HepG2 (cell line): ENCODE measurements around the gene STYXL1. TPM values are rescaled to one million over a fixed set of nuclear protein-coding genes. Genes with fewer than 3 reads are reported as not detected.

Experiments used
- ATAC-seq: fragments of 200-7000 bp; cut with Tn5 transposase; 3 replicates; pipeline ENCODE4 v1.9.1; 2020; ENCODE audit warnings: mild to moderate bottlenecking, moderate library complexity
- BruUV-seq: library from RNA; stranded (reverse); fragments of 400-500 nt; replicated peaks from 2 replicates; lab custom pipeline; 2021; lab: Mats Ljungman, UMichigan
- CTCF ChIA-PET: fragments of 300-600 bp; formaldehyde crosslinking; extraction: SDS; loops from one replicate; lab custom pipeline; 2021; ENCODE audit warnings: low total read pairs, inconsistent platforms, low intra/inter-chr PET ratio; lab: Yijun Ruan, JAX
- POLR2A ChIA-PET: fragments of 350-600 bp; sonication (Branson Sonifier 250); formaldehyde crosslinking; loops from one replicate; lab custom pipeline; 2020; ENCODE audit warnings: antibody characterized with exemption, inconsistent platforms; lab: Yijun Ruan, JAX
- DNase-seq: peaks from one replicate; pipeline ENCODE4 v3.0.0-alpha.2; 2015; ENCODE audit warnings: low spot score
- FAIRE-seq: peaks from 3 replicates; lab custom pipeline; 2011; peaks lifted over from hg19 to GRCh38; lab: Jason Lieb, UNC
- H2AFZ ChIP-seq: one replicate; pipeline ENCODE4 v1.6.1; 2011; ENCODE audit warnings: low read length, inconsistent platforms
- H3K27ac ChIP-seq: fragments of 300-600 bp; 3 replicates; pipeline ENCODE4 v1.8.0; 2011; ENCODE audit warnings: mixed run types, mild to moderate bottlenecking, mixed read lengths, low read length, inconsistent platforms; ENCODE audit not compliant: insufficient read depth; ENCODE audit errors: extremely low read length
- H3K27me3 ChIP-seq, 2 experiments: fragments of 200-600 bp in 1 of 2; 2 replicates in 1 of 2; 3 replicates in 1 of 2; pipeline versions ENCODE4 v1.6.0 to v1.8.0; 2011; ENCODE audit warnings: low read length in 2 of 2, mild to moderate bottlenecking in 2 of 2, moderate library complexity in 2 of 2, inconsistent platforms in 1 of 2; ENCODE audit not compliant: insufficient read depth in 2 of 2, control insufficient read depth in 1 of 2
- H3K36me3 ChIP-seq, 2 experiments: fragments of 200-600 bp in 1 of 2; replicated peaks in 1 of 2; 2 replicates in 1 of 2; 3 replicates in 1 of 2; pipeline versions ENCODE4 v1.5.1 to v1.8.0; 2011; ENCODE audit warnings: low read length in 2 of 2, inconsistent platforms in 1 of 2; ENCODE audit not compliant: insufficient read depth in 2 of 2, control insufficient read depth in 1 of 2
- H3K4me1 ChIP-seq: 2 replicates; pipeline ENCODE4 v1.5.1; 2012; ENCODE audit warnings: low read length, inconsistent platforms; ENCODE audit not compliant: insufficient read depth
- H3K4me2 ChIP-seq: 2 replicates; pipeline ENCODE4 v1.6.0; 2011; ENCODE audit warnings: low read depth, low read length, inconsistent platforms
- H3K4me3 ChIP-seq, 3 experiments: fragments of 200-600 bp in 1 of 3; sonication (generic), shearing (Covaris generic) in 1 of 3; replicated peaks in 1 of 3; 2 replicates each; pipeline ENCODE4 v1.5.1; 2011 to 2016; ENCODE audit warnings: low read length in 3 of 3, inconsistent platforms in 2 of 3, low read depth in 2 of 3, mild to moderate bottlenecking in 2 of 3, control low read depth in 1 of 3, mixed read lengths in 1 of 3; ENCODE audit not compliant: insufficient read depth in 1 of 3
- H3K79me2 ChIP-seq: one replicate; pipeline ENCODE4 v1.6.1; 2011; ENCODE audit warnings: low read length, inconsistent platforms; ENCODE audit not compliant: insufficient read depth
- H3K9ac ChIP-seq: 2 replicates; pipeline ENCODE4 v1.6.0; 2011; ENCODE audit warnings: mild to moderate bottlenecking, low read depth, low read length, inconsistent platforms; ENCODE audit not compliant: insufficient read depth
- H3K9me3 ChIP-seq: 2 replicates; pipeline ENCODE4 v1.5.1; 2012; ENCODE audit warnings: mild to moderate bottlenecking, low read length
- H4K20me1 ChIP-seq: 2 replicates; pipeline ENCODE4 v1.6.0; 2011; ENCODE audit warnings: inconsistent platforms, mild to moderate bottlenecking, low read length, moderate library complexity; ENCODE audit not compliant: insufficient read depth
- KLF6 ChIP-seq: IDR thresholded peaks from 2 replicates; pipeline ENCODE4 v1.8.0; 2016; ENCODE audit warnings: missing biosample characterization, missing genetic modification reagents
- RBM22 ChIP-seq: fragments of 200-400 bp; formaldehyde crosslinking; optimal IDR thresholded peaks from 2 replicates; pipeline ENCODE3; 2017; ENCODE audit warnings: mild to moderate bottlenecking, low read length, moderate library complexity
- ZNF615 ChIP-seq: sonication (generic); formaldehyde crosslinking; IDR thresholded peaks from 2 replicates; pipeline ENCODE4 v1.5.0; 2020; ENCODE audit warnings: mild to moderate bottlenecking, missing genetic modification reagents, borderline replicate concordance
- WGBS: methylation state at CpG from one replicate; pipeline ENCODE4 v1.1.6; 2017; ENCODE audit warnings: low lambda C conversion rate; 5-methylcytosine and 5-hydroxymethylcytosine counted together
- in situ Hi-C: cut with HindIII; loops from 2 replicates; pipeline ENCODE4 v1.10.0; 2017; ENCODE audit warnings: low pct_unique_long_range_greater_than_20kb; ENCODE audit not compliant: extremely low pct_ligation_motif_present
- intact Hi-C: fragments of 100-400 bp; cut with micrococcal nuclease; formaldehyde crosslinking; loops from one replicate; pipeline ENCODE4 v1.10.0; 2022; ENCODE audit not compliant: unreplicated experiment
- polyA plus RNA-seq, 8 experiments: library from polyadenylated mRNA; depleted of rRNA in 3 of 8; stranded (reverse) in 7 of 8; unstranded in 1 of 8; fragments of >200 nt; fragmentation: Illumina TruSeq in 4 of 8; extraction: Trizol in 4 of 8; gene quantifications; 2 replicates each; pipeline versions ENCODE4 v1.2.1 to v1.2.3, GENCODE V29; 2011 to 2016; ENCODE audit warnings: low read depth in 4 of 8, missing spikeins in 1 of 8, mixed read lengths in 1 of 8; ENCODE audit not compliant: insufficient read depth in 1 of 8
- total RNA-seq, 5 experiments: library from RNA; depleted of rRNA; stranded (reverse); fragments of >200 nt; fragmentation: Illumina TruSeq; extraction: Trizol; gene quantifications; 2 replicates each; pipeline ENCODE4 v1.2.3, GENCODE V29; 2016; ENCODE audit warnings: low read depth in 1 of 5
- TF ChIP-seq, protein P1 (sequence below): sonication (generic); formaldehyde crosslinking; IDR thresholded peaks from 2 replicates; pipeline ENCODE4 v1.5.0; 2020; ENCODE audit warnings: missing genetic modification reagents

The STYXL1 gene
- total and polyA plus RNA-seq, 2 of the 13 experiments (the other 11 are each of a cell fraction or from before 2014, with no cell fraction given), result 23.9 to 38.3 TPM

DNA sequence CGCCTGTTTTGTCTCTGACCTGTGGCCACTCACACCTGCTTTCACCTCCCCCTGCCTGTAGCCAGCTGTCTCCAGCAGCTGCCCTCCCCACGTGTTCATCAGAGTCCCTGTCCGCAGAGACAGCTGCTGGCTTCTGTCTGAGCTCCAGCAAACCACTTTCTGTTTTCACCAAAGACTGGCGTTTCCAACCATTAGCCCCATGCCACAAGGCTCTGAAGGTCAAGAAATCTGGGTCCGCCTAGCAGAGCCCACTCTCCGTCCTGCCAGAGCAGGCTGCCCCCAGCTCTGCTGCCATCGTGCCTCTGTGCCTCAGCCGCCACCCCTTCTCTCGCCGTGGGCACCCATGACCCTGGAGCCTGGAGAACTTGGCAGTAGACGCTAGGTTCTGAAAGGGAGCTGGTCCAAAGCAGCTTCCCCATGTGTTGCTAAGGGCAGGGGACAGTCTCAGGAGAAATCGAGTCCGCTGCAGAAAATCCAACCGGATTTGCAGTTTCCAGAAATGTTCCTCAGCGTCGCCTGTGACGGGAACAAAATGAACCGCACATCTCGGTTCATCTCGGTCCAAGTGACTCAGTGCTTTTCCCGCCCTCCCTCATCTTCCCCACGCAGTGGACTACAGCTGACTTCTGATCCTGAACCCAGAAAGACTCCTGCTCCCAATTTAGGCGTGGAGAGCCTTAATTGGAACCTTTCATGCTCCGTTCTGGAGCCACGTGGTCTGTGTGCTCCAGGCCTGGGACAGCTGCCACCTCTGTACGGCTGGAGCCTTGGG lies 81.4 kb downstream of the STYXL1 start:
- POLR2A ChIA-PET, result no interaction called here
- H3K27me3 ChIP-seq, result no peaks in the 10 kb centered on the region
- H3K9ac ChIP-seq, result no peak overlapping the region
- WGBS, result 97% methylated on average over 21 of the region's 26 CpGs
- ATAC-seq, result no peak
- intact Hi-C loops, result no loop called here
- H2AFZ ChIP-seq, result no peak overlapping the region
- H4K20me1 ChIP-seq, result peaks cover 58% of the 10 kb centered on the region
- H3K36me3 ChIP-seq, result peaks cover 35 to 86% of the 10 kb centered on the region in 2 experiments
- no TSS peak for BruUV-seq
- TF ChIP-seq, protein P1, sequence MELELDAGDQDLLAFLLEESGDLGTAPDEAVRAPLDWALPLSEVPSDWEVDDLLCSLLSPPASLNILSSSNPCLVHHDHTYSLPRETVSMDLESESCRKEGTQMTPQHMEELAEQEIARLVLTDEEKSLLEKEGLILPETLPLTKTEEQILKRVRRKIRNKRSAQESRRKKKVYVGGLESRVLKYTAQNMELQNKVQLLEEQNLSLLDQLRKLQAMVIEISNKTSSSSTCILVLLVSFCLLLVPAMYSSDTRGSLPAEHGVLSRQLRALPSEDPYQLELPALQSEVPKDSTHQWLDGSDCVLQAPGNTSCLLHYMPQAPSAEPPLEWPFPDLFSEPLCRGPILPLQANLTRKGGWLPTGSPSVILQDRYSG (CRISPR knock-in tag), result no peak
- TF ChIP-seq RBM22, result peak; percentile 22
- H3K4me3 ChIP-seq, result no peak overlapping the region
- in situ Hi-C loops, result no loop called here
- H3K4me2 ChIP-seq, result no peak overlapping the region
- H3K9me3 ChIP-seq, result no peaks in the 10 kb centered on the region
- peaks cover 51% of the 10 kb centered on the region for H3K4me1 ChIP-seq
- no peak overlapping the region for H3K27ac ChIP-seq
- FAIRE-seq, result no peak
- CTCF ChIA-PET, result no interaction called here
- H3K79me2 ChIP-seq, result peaks cover 53% of the 10 kb centered on the region
- DNase-seq, result no peak

DNA sequence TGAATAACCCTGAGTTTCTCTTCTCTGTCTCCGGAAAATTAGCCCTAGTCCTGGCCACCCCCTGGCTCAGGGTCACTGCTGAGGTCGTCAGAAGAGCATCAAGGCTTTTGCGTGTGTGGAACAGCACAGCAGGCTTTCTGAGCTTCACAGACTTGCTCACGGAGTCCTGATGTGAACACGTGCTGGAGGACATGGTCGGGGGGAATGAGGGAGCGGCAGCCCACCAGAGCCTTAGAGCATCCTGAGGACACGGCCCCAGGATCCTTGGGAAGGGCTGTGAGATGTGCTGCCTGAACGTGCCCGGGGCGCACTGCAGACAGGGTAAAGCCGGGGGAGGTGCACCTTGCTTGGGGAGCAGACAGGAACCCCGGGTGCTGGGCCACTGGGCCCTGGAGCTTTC lies 82.2 kb downstream of the STYXL1 start:
- intact Hi-C loops (no loop called here), in situ Hi-C loops (no loop called here)
- no peak overlapping the region for H3K27ac ChIP-seq
- peaks cover 58% of the 10 kb centered on the region for H4K20me1 ChIP-seq
- no peak overlapping the region for H3K4me2 ChIP-seq
- no peaks in the 10 kb centered on the region for H3K27me3 ChIP-seq
- no peak for FAIRE-seq
- peak; percentile 55 for TF ChIP-seq RBM22
- TF ChIP-seq KLF6 (CRISPR knock-in tag), result no peak
- no peak for TF ChIP-seq ZNF615 (CRISPR knock-in tag)
- H3K36me3 ChIP-seq, result peaks cover 37 to 83% of the 10 kb centered on the region in 2 experiments
- H3K4me3 ChIP-seq, result no peak overlapping the region
- no peak for DNase-seq
- WGBS, result 97% methylated on average over 11 of the region's 13 CpGs
- CTCF ChIA-PET, result no interaction called here
- peaks cover 57% of the 10 kb centered on the region for H3K79me2 ChIP-seq
- BruUV-seq, result no TSS peak
- H3K9ac ChIP-seq, result no peak overlapping the region
- H2AFZ ChIP-seq, result no peak overlapping the region
- peaks cover 49% of the 10 kb centered on the region for H3K4me1 ChIP-seq
- POLR2A ChIA-PET, result interaction anchor here (1.4 kb wide), 1 partner anchor 28 kb away, joined by 4 read pairs; no protein-coding TSS in a partner anchor
- no peaks in the 10 kb centered on the region for H3K9me3 ChIP-seq
- ATAC-seq, result no peak
